GM18951 (cell line): ENCODE measurements around the gene POLR2J.
A peak's percentile ranks its signal among the peaks of the same experiment; 100 is the strongest.

Experiments used
- POLR2A ChIP-seq: IDR thresholded peaks from 4 replicates; pipeline ENCODE4 v1.6.1; 2011; ENCODE audit warnings: mild to moderate bottlenecking; ENCODE audit not compliant: insufficient read length, insufficient read depth; ENCODE audit errors: extremely low read depth
- in situ Hi-C: fragments of 300-500 bp; cut with MboI; formaldehyde crosslinking; loops from one replicate; pipeline ENCODE4 v1.12.0; 2022; ENCODE audit warnings: low sequenced_read_pairs, mixed read lengths, inconsistent platforms; ENCODE audit not compliant: unreplicated experiment

The POLR2J gene

GRCh38 chr7:102472126-102473041, 6.3 kb downstream of the POLR2J start:
- in situ Hi-C loops, result no loop called here
- no peak for TF ChIP-seq POLR2A

GRCh38 chr7:102471791-102472125, 7.0 kb downstream of the POLR2J start:
- no peak for TF ChIP-seq POLR2A
- in situ Hi-C loops, result no loop called here

- TF ChIP-seq POLR2A, result no peak
- in situ Hi-C loops, result loop anchor here (10.0 kb wide), 1 partner anchor 185 kb away; the partner anchor contains the start of gene SH2B2
These were observed 8.5 kb downstream of the POLR2J start for GRCh38 chr7:102469972-102470825.

- no peak for TF ChIP-seq POLR2A
- in situ Hi-C loops, result loop anchor here (10.0 kb wide), 1 partner anchor 185 kb away; the partner anchor contains the start of gene SH2B2
These were observed 9.3 kb downstream of the POLR2J start for GRCh38 chr7:102469351-102469971.

- in situ Hi-C loops, result loop anchor here (10.0 kb wide), 1 partner anchor 184 kb away; the partner anchor contains the start of gene SH2B2
- TF ChIP-seq POLR2A, result no peak
These were observed 10.0 kb downstream of the POLR2J start for GRCh38 chr7:102468478-102469350.

GRCh38 chr7:102467581-102468477, 10.9 kb downstream of the POLR2J start:
- in situ Hi-C loops, result loop anchor here (10.0 kb wide), 1 partner anchor 183 kb away; the partner anchor contains the start of gene SH2B2
- no peak for TF ChIP-seq POLR2A

- in situ Hi-C loops, result loop anchor here (10.0 kb wide), 1 partner anchor 181 kb away; the partner anchor contains the start of gene SH2B2
- no peak for TF ChIP-seq POLR2A
These were observed 12.6 kb downstream of the POLR2J start for GRCh38 chr7:102466097-102466496.

- peak; percentile 84 for TF ChIP-seq POLR2A
- in situ Hi-C loops, result loop anchor here (10.0 kb wide), 1 partner anchor 180 kb away; the partner anchor contains the start of gene SH2B2
These were observed 14.0 kb downstream of the POLR2J start, which contains the start of the genes ALKBH4 and LRWD1 for GRCh38 chr7:102464577-102465280. ALKBH4 (minus strand) TSS chr7:102464863; CDS start chr7:102464836, 27 bp downstream. LRWD1 (plus strand) TSS chr7:102464984; CDS start chr7:102465081, 97 bp downstream.

GRCh38 chr7:102463841-102464576, 14.7 kb downstream of the POLR2J start:
- in situ Hi-C loops, result loop anchor here (10.0 kb wide), 1 partner anchor 179 kb away; the partner anchor contains the start of gene SH2B2
- TF ChIP-seq POLR2A, result no peak

GRCh38 chr7:102460467-102460866, 18.3 kb downstream of the POLR2J start:
- in situ Hi-C loops, result loop anchor here (10.0 kb wide), 1 partner anchor 176 kb away; the partner anchor contains the start of gene SH2B2
- TF ChIP-seq POLR2A, result no peak
